Activated CD4-positive, alpha-beta memory T cell treated with anti-CD3 and anti-CD28 coated beads for 36 hours (primary cell): Measurements from ENCODE around the gene TNS2. TPM values are rescaled to one million over a fixed set of nuclear protein-coding genes. Genes with fewer than 3 reads are reported as not detected.
"Not testable (repeated sequence)": the region's sequence is repeated elsewhere in the genome, so short reads cannot be mapped to it uniquely, and the experiment has no call there.

Experiments used
- CTCF ChIA-PET: fragments of 350-600 bp; sonication (Branson Sonifier 250); formaldehyde crosslinking; loops from one replicate; lab custom pipeline; 2021; ENCODE audit warnings: antibody characterized with exemption, inconsistent platforms; lab: Charles Lee
- POLR2A ChIA-PET: fragments of 350-600 bp; sonication (Branson Sonifier 250); formaldehyde crosslinking; loops from one replicate; lab custom pipeline; 2021; ENCODE audit warnings: antibody characterized with exemption; lab: Charles Lee
- DNase-seq: peaks from one replicate; pipeline ENCODE4 v3.0.0-alpha.2; 2020
- H3K27ac Mint-ChIP-seq: one replicate; pipeline ENCODE4 v1.8.0; 2021; ENCODE audit warnings: mixed read lengths
- H3K27me3 Mint-ChIP-seq: one replicate; pipeline ENCODE4 v1.8.0; 2021; ENCODE audit warnings: mixed read lengths
- H3K36me3 Mint-ChIP-seq: one replicate; pipeline ENCODE4 v1.8.0; 2021; ENCODE audit warnings: mixed read lengths
- H3K4me1 Mint-ChIP-seq: one replicate; pipeline ENCODE4 v1.8.0; 2021; ENCODE audit warnings: low read depth, mixed read lengths
- H3K4me3 Mint-ChIP-seq: one replicate; pipeline ENCODE4 v1.8.0; 2021; ENCODE audit warnings: mild to moderate bottlenecking, mixed read lengths
- H3K9me3 Mint-ChIP-seq: one replicate; pipeline ENCODE4 v1.8.0; 2021; ENCODE audit warnings: mixed read lengths
- intact Hi-C: fragments of 100-400 bp; cut with micrococcal nuclease; formaldehyde crosslinking; loops from one replicate; pipeline ENCODE4 v1.15.1; 2023
- microRNA-seq: library from miRNA; unstranded; fragments of <30 nt; microRNA quantifications from one replicate; pipeline ENCODE4 v1.2.0, GENCODE V29; 2022; ENCODE audit warnings: borderline number of aligned reads, borderline microRNAs expressed, borderline replicate concordance
- total RNA-seq, 2 experiments: library from RNA; stranded (reverse); gene quantifications; one replicate each; pipeline ENCODE4 v1.2.3, GENCODE V29; 2021

Gene TNS2
- total RNA-seq, 2 experiments from 2014 or later, result 1.8 to 2.4 TPM

DNA sequence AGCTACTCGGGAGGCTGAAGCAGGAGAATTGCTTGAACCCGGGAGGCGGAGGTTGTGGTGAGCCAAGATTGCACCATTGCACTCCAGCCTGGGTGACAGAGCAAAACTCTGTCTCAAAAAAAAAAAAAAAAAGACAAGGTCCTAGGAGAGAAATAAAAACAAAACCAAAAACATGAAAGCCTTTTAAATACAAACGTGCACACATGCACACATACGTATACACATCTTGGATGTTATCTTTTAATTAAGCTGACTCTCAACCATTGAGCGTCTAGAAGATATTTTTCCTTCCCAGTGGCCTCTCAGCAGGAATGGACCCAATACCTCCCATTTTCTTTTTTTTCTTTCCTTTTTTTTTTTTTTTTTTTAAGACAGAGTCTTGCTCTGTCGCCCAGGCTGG is 62.6 kb downstream of the TNS2 start:
- not testable (repeated sequence) for H3K9me3 Mint-ChIP-seq

DNA sequence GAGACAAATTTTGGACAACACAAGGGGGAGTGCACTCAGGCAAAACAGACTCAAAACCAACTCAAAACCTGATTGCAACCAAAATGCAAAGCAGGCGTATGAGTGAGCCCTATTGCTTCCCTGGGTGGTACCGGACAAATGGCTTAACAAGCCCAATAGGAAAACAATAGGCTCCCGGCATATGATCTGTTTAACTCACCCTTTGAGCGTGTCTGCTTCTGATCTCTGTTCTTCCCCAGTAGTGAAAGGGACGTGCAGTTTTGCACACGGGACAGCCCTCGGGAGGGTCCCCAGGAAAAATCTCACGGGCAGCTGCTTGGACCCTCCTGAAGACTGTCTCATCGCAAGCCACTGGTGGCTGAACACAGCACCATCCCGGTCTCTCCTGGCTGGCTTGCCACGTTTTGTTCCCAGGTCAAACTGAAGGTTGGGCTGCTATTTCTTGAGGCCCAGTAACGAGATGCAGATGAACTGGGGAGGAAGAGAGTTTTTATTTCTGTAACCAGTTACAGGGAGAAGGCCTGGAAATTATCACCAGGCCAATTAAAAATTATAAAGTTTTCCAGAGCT is 63.4 kb downstream of the TNS2 start:
- H3K4me1 Mint-ChIP-seq, result no peaks in the 10 kb centered on the region
- no peaks in the 10 kb centered on the region for H3K36me3 Mint-ChIP-seq
- DNase-seq, result no peak
- H3K9me3 Mint-ChIP-seq, result no peaks in the 10 kb centered on the region
- no peak overlapping the region for H3K27ac Mint-ChIP-seq
- no peaks in the 10 kb centered on the region for H3K27me3 Mint-ChIP-seq
- no peak overlapping the region for H3K4me3 Mint-ChIP-seq
- intact Hi-C loops, result no loop called here
- POLR2A ChIA-PET, result no interaction called here
- CTCF ChIA-PET, result interaction anchor here (0.7 to 1.9 kb wide), 3 partner anchors 11 to 48 kb away, joined by 3 to 8 read pairs (median 3); partner anchors contain the start of genes SOAT2 and SPRYD3

More for the DNA sequence above, 62.6 kb downstream of the TNS2 start:
- H3K4me3 Mint-ChIP-seq, H3K27me3 Mint-ChIP-seq, intact Hi-C loops, H3K27ac Mint-ChIP-seq, H3K36me3 Mint-ChIP-seq, H3K4me1 Mint-ChIP-seq, POLR2A ChIA-PET, DNase-seq: not testable (repeated sequence)
- CTCF ChIA-PET, result interaction anchor here (1.0 to 1.9 kb wide), 3 partner anchors 10 to 47 kb away, joined by 3 to 8 read pairs (median 4); partner anchors contain the start of gene SOAT2

DNA sequence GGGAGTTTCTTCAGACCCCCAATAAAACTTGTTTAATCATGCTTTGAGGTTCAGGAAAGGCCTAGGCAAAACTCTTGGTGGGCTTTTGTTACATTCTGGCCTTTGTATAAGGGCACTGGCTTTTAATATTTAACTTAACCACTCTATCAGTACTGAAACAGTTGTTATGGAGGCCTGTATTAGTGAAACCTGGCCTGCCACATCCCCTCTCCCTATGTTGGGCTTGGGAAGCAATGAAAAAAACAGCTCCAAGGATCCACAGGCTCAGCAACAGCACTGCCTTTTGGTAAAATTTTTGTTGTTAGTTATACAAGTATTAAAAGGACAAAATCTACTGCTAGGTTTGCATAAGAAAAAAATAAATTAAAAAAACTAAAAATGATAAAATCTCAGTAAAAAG is 64.1 kb downstream of the TNS2 start:
- Mint-ChIP-seq H3K27ac (no peak overlapping the region), H3K27me3 (no peaks in the 10 kb centered on the region), H3K9me3 (no peaks in the 10 kb centered on the region), H3K36me3 (no peaks in the 10 kb centered on the region), H3K4me3 (no peak overlapping the region), H3K4me1 (no peaks in the 10 kb centered on the region)
- DNase-seq, result no peak
- CTCF ChIA-PET, result interaction anchor here (0.7 to 1.3 kb wide), 2 partner anchors 35 to 48 kb away, joined by 3 read pairs; partner anchors contain the start of gene SPRYD3
- intact Hi-C loops, result no loop called here
- POLR2A ChIA-PET, result no interaction called here

Small RNAs within 50 kb of the gene (microRNA-seq; reads per million reads assigned to microRNA genes)
- not detected for gene MIR6757

Other genes starting within 250 kb of the TNS2 start
- gene KRT4, start 235.9 kb upstream of the TNS2 start, total RNA-seq, result not detected
- gene KRT79, start 215.8 kb upstream of the TNS2 start, total RNA-seq, result not detected
- not detected for gene KRT78, start 201.1 kb upstream of the TNS2 start, total RNA-seq
- under 1 TPM; 0.51 to 0.67 TPM for gene KRT8, start 145.0 kb upstream of the TNS2 start, total RNA-seq
- 1 to 10 TPM; 4.9 to 5.6 TPM for gene KRT18, start 100.9 kb upstream of the TNS2 start, total RNA-seq
- gene EIF4B, start 43.6 kb upstream of the TNS2 start, total RNA-seq, result 100 to 1,000 TPM; 686 to 718 TPM
- 10 to 100 TPM; 32.8 to 35.4 TPM for gene SPRYD3, start 29.3 kb downstream of the TNS2 start, total RNA-seq
- gene IGFBP6, start 47.6 kb downstream of the TNS2 start, total RNA-seq, result 1 to 10 TPM; 4.1 to 4.9 TPM
- gene SOAT2, start 53.4 kb downstream of the TNS2 start, total RNA-seq, result 1 to 10 TPM; 1.1 to 1.5 TPM
- gene ZNF740, start 130.7 kb downstream of the TNS2 start, total RNA-seq, result 10 to 100 TPM; 32.6 to 37.5 TPM
- gene CSAD, start 130.9 kb downstream of the TNS2 start, total RNA-seq, result 10 to 100 TPM; 21.4 to 23.7 TPM
- gene ITGB7, start 157.2 kb downstream of the TNS2 start, total RNA-seq, result 100 to 1,000 TPM; 168 to 169 TPM
- 10 to 100 TPM; 21.8 to 25.2 TPM for gene RARG, start 182.1 kb downstream of the TNS2 start, total RNA-seq
- 10 to 100 TPM; 70.0 to 77.2 TPM for gene ESPL1, start 218.2 kb downstream of the TNS2 start, total RNA-seq
- 100 to 1,000 TPM; 354 to 359 TPM for gene PFDN5, start 245.5 kb downstream of the TNS2 start, total RNA-seq
- 10 to 100 TPM; 77.9 to 82.5 TPM for gene MYG1, start 249.6 kb downstream of the TNS2 start, total RNA-seq